COLO829 (cell line): ENCODE data around the gene TCTN3.
A peak's percentile ranks its signal among the peaks of the same experiment; 100 is the strongest.
"Not testable (repeated sequence)": the region's sequence is repeated elsewhere in the genome, so short reads cannot be mapped to it uniquely, and the experiment has no call there.

Source experiments
- DNase-seq: peaks from one replicate; pipeline ENCODE4 v3.0.0; 2012; ENCODE audit warnings: low spot score

TCTN3 gene, protein sequence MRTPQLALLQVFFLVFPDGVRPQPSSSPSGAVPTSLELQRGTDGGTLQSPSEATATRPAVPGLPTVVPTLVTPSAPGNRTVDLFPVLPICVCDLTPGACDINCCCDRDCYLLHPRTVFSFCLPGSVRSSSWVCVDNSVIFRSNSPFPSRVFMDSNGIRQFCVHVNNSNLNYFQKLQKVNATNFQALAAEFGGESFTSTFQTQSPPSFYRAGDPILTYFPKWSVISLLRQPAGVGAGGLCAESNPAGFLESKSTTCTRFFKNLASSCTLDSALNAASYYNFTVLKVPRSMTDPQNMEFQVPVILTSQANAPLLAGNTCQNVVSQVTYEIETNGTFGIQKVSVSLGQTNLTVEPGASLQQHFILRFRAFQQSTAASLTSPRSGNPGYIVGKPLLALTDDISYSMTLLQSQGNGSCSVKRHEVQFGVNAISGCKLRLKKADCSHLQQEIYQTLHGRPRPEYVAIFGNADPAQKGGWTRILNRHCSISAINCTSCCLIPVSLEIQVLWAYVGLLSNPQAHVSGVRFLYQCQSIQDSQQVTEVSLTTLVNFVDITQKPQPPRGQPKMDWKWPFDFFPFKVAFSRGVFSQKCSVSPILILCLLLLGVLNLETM

DNA sequence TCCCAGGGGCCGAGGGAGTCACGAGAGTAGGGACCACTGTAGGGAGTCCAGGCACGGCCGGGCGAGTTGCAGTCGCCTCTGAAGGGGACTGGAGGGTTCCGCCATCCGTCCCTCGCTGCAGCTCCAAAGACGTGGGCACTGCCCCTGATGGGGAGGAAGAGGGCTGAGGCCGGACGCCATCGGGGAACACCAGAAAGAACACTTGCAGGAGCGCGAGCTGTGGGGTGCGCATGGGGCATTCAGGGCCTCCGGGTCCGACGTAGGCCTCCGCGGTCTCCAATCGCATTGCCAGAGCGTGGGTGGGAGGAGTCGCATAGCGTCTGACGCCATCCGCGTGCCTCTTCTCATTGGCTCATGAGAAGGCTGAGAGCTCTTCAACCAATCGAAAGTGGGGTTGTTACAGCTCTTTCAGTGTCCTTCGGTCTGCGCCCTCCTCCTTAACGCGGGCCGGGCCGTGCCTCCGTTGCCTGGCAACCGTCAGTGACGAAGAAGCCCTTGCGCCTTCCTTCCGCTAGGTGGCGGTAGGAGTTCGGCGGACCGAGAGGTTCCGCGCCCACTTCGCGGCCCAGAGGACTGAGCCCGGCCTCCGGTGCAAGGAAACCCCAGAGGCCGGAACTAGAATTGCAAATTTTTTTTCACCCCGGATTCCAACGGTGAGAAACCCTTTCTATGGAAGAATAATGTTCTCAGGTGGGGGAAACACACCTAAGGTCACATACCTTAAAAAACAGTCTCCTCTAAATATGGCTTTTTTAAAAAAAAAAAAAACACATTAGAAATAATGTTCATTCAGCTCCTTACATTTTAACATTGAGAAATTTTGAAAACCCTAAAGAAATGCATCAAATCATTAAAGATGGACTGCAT, at the start of gene TCTN3:
TCTN3 (minus strand) TSS at position 260 of the 867 bp plus-strand sequence; CDS start at position 232, 28 bp downstream.
- peak; percentile 98 for DNase-seq

DNA sequence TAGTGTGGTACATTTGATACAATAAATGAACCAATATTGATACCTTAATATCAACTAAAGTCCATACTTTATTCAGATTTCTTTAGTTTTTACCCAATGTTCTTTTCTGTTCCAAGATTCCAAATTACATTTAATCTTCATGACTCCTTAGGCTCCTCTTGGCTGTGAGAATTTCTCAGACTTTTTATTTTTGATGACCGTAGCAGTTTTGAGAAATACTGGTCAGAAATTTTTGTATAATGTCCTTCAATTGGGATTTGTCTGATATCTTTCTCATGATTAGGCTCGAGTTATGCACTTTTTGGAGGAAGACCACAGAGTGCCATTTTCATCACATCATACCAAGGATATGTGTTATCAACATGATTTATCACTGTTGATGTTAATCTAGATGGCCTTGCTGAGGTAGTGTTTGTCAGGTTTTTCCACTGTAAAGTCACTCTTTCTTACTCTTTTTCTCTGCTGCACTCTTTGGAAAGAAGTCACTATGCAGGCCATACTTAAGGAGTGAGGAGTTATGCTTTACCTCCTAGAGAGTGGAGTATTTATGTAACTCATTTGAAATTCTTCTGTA, 49.3 kb upstream of the TCTN3 start:
- no peak for DNase-seq

DNA sequence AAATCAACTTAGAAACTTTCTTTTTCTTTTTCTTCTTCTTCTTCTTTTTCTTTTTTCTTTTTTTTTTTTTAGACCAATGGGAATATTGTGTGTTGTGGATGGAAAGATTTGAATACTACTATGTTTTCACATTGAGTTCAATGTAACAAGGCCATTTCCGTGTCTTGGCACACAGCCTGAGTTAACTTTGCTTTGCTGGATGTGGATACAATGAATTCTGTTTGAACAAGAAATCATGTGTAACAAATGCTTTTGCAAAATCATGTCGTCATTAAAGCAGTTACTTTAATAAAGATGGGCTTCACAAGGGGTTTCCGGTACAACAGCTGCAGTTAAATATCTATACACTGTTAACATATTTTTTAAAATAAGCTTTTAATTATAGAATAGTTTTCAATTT, 48.8 kb upstream of the TCTN3 start:
- no peak for DNase-seq

DNA sequence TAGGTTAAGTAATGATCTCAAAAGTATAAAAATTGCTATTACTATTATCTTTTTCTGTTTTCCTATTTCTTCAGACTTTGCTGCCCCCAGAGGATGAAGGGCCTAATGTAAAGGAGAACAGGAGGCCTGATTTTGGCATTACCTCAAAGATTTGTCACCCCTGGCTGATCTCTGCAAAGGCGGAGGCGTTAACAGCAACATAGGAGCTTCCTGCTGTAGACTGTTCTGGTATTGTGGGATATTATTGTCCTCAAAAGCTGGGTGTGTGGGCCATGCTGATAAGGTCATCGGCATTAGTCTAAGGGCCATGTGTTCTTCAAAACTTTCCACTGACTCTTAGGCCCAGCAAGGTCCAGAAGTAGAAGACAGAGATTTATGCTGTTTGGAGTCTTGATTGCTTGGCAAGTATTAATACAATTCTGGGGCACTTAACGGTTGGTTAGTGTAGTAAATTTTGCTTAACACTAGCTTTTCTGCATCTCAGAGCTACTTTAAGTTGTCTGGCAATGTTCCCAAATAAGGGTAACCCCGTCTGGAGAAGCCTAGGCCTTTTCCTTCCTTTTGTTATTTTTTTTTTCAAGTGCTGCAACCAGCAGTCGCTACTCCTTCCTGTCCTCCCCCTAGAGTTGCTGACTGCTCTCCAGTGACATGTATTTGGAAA, 48.2 kb upstream of the TCTN3 start:
- no peak for DNase-seq

DNA sequence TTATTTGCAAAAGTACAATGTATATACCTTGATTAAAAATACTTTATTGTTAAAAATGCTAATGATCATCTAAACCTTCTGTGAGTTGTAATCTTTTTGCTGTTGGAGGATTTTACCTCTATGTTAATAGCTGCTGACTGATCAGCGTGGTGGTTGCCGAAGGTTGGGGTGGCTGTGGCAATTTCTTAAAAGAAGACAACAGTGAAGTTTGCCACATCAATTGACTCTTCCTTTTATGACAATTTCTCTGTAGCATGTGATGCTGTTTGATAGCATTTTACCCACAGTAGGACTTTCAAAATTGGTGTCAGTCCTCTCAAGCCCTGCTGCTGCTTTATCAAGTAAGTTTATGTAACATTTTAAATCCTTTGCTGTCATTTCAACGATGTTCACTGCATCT, 45.3 kb upstream of the TCTN3 start:
- DNase-seq: no peak

DNA sequence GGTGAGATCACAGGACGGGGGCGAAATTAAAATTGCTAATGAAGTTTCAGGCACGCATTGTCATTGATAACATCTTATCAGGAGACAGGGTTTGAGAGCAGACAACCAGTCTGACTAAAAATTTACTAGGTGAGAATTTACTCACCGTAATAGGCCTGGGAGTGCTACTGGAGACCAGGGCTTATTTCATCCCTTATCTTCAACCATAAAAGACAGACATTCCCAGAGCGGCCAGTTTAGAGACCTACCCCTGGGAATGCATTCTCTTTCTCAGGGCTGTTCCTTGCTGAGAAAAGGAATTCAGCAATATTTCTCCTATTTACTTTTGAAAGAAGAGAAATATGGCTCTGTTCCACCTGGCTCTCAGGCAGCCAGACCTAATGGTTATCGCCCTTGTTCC, 39.2 kb upstream of the TCTN3 start:
- DNase-seq: not testable (repeated sequence)

DNA sequence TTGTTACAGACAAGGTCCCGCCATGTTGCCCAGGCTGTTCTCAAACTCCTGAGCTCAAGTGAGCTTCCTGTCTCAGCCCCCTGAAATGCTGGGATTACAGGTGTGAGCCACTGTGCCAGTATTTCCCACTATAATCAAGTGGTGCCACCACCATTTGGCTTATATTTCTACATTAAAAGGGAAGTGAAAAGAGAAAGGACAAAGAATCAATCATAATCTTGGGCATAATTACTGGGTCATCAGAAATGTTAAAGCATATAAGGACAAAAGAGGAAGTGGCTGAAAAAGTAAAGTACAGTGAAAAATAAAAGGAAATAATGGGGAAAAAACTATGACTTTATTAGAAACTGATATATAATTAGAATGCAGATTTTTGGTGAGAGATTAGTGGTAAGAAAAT, 36.5 kb upstream of the TCTN3 start:
- no peak for DNase-seq

DNA sequence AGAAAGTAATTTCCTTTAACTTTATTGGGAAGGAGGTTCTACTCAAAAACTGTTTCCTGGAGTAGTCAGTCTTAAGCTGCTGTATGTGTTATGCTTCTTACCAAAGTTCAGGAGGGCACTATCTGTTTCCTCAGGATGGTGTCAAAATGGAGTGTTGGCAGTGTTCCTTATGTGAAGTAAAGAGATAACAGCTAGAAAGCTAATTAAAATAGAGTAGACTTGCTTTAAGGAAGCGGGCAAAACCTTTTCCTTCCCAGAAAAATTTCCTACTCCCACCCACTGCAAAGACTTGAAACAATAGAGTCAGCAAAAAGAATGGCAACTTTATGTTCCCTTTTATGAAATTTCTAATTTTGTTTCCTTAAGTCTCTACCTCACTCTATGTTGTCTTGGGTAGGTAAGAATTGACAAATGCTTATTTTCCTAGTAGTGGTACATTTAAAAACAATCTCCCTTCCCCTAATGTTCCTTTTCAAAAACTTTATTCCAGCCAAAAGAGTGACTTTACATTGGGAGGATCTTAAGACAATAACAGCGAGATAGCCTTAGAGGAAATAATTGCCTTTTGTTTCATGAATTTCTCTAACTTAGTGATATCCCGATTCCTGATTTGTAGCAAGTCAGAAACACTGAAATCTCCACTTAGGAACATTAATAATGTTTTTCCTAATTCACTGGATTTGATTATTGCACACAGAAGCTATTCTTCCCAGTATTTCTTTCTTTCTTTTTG, 35.8 kb upstream of the TCTN3 start:
- no peak for DNase-seq

DNA sequence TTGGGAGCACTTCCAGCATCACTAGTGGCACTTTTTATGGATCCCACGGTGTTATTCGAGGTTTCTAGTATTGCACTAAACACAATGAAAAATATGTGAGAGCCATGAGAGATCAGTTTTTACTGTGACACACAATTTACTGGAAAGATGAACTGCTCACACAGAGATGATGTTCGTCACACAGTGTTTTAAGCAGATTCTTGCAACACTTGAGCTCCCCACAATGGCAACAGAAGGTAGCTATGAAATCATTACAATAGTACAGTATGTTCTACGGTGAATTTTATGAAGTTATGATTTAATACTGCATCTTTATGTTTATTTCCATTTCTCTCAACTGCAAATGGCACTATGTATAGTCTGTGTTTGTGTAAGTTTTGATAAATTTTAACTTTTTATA, 34.8 kb upstream of the TCTN3 start:
- DNase-seq: no peak

DNA sequence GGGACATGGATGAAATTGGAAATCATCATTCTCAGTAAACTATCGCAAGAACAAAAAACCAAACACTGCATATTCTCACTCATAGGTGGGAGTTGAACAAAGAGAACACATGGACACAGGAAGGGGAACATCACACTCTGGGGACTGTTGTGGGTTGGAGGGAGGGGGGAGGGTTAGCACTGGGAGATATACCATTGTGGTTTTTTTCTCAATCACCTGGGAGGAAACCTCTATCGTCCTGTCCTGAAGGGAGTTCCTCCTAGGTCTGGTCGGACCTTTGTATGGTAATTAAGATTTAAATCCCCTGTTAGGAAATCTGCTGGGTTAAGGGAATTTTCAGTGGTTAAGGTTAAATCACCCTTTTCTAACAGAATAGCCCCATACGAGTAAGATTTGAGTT, 28.8 kb upstream of the TCTN3 start:
- DNase-seq: not testable (repeated sequence)

DNA sequence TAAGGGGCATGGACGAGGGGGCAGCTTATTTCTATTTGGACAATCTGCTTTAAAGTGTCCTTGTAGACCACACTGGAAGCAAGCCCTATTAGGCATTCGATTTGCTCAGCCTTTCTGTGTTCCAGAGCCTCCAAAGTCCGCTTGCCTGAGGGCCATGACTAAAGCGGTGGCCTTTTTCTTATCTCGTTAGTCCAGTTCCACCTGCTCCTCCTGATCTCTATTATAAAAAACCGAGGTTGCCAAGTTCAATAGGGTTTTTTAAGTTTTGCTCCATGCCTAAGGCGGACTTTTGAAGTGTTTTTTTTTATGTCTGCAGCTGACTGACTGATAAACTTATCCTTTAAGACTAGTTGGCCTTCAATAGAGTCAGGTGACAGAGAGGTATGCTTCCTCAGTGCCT, 27.0 kb upstream of the TCTN3 start:
- DNase-seq: not testable (repeated sequence)

DNA sequence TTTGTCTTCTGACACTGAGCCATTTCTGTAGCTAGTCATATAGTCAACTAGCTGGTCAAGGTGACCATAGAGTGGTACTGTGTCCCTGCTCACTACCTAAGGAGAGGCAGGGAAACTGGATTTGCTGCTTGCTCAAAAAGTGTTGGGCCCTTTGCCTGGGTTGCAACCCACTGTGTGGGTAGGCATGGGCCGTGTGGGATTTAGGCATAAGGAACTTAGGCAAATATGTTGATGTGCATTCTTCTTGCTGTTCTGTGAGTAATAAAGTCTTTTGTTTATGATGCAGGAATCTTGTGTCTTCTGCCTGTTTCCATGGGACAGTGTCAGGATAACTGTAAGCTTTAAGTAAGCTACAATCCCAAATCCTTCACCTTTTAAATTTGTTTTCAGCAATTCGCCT, 23.1 kb upstream of the TCTN3 start:
- DNase-seq: no peak

DNA sequence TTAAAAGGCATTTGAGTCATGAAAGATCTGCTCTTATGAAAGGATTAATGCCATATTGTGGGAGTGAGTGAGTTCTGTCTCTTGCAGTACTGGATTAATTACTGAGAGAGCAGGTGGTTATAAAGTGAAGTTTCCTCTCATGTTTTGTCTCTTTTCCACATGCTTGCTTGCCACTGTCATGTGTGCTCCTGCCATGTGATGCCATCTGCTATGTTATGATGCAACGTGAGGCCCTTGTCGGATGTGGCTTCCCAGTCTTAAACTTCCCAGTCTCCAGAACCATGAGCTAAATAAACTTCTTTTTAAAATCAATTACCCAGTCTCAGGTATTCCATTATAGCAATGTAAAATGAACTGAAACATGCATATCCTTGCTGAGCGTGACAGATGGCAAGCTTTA, 22.7 kb upstream of the TCTN3 start:
- DNase-seq: no peak

DNA sequence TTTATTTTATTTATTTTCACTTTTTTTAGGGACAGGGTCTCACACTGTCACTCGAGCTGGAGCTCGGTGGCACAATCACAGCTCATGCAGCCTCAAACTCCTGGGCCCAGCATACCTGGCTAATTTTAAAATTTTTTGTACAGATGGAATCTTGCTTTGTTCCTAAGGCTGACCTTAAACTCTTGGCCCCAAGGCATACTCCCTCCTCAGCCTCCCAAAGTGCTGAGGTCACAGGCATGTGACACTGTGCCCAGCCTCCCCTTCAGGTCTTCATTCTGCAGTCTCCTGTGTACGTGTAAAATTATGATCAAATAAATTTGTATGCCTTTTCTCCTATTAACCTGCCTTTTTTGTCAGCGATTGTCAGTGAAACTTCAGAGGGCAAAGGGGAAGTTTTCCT, 17.8 kb upstream of the TCTN3 start:
- DNase-seq: no peak

DNA sequence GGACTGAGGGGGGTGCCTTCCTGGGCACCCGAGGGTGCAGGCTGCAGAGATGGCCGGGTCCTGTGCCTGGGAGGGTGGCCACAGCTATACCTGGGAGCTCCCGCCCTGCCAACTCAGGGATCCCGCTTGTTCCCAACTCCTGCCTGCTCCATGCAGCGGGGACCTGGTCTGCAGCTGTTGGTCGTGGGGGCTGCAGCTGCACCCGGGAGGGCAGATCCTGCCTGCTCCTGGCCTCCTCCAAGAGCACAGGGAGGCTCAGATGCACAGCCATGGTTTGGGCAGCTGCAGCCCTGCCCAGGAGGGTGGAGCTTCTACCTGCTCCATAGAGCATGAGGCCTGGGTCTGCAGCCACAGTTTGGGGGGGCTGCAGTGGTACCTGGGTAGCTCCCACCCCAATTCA, 13.3 kb upstream of the TCTN3 start:
- DNase-seq: no peak

DNA sequence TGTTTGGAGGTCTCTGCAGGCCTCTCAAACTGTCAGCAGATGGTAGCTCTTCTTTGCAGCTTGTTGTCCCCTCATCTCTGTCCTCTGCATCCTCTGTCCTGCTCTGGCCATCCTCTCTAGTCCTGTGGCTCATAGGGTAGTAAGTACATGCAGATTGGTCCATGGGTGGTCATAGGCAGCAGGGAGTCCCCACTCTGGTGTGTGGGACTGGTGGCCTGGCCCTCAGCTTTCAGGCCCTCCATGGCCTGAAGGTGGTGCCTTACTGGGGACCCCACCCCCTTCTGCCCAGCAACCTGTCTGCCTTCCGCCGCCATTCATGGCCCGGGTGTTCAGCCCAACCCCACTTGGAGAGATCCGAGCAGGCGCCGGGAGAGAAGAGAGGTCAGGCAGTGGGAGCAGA, 12.8 kb upstream of the TCTN3 start:
- DNase-seq: no peak

DNA sequence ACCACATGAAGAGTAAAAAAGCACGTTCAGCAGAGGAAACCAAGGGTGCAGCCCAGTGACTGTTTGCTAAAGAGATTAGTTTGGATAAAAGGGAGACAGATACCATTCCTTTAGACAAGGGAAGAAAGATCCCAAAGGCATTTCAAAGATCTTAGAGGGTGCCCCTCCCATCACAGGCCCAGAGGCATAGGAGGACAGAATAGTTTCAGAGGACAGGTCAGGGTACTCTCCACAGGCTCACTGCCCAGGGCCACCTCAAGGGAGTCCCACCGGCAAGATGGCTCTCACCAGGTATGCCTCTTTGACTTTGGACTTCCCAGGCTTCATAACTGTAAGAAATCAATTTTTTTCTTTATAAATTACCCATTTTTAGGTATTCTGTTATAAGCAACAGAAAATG, 4.7 kb upstream of the TCTN3 start:
- no peak for DNase-seq

DNA sequence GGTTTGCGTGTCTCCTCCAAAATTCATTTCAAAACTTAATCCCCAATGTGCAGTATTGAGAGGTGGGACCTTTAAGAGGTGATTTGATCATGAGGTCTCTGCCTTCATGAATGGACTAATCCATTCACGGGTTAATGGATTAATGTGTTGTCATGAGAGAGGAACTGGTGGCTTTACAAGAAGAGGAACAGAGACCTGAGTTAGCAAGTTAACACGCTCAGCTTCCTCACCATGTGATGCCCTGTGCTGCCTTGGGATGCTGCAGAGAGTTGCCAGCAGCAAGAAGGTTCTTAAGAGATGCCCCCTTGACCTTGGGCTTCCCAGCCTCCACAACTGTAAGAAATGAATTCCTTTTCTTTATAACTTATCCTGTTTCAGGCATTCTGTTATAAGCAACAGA, 3.7 kb upstream of the TCTN3 start:
- DNase-seq: no peak

DNA sequence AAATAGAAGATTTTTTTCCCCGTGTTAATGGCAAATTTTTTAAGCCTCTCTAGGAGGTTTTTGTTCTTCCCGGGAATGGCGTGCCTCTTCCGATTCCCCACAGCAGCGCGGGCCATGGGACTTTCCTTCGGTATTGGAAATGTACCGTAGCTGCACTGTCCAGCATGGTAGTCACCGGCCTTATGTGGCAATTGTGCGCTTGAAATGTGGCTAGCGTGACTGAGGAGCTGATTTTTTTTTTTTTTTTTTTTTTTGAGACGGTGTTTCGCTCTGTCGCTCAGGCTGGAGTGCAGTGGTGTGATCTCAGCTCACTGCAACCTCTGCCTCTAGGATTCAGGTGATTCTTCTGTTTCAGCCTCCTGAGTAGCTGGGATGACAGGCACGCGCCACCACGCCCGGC, 938 bp upstream of the TCTN3 start:
- DNase-seq: no peak

DNA sequence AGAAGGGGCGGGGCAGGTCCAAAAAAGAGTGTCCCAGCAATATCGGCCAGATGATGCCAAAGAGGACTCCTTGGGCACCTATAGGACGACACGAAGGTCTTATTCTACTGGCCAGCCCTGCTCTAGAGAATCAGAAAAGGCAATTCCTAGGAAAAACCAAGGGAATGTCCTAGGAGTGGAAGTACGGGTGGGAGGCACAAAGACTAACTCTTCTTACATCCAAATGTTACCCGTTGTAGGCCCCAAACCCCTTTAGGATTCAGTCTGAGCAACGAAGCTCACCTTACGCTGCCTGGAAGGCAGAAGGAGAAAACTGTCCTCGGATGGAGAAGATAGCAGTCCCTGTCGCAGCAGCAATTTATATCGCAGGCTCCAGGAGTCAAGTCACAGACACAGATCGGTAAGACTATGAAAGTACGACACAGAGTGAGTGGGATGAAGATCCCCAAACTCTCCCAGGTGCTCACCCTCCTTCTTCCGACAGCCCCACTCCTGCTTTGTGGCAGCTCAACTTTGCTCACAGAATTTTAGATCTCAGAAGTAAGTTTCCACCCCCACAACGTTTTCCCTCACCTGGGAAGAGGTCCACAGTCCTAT, 558 bp downstream of the TCTN3 start:
- DNase-seq: peak; percentile 10

DNA sequence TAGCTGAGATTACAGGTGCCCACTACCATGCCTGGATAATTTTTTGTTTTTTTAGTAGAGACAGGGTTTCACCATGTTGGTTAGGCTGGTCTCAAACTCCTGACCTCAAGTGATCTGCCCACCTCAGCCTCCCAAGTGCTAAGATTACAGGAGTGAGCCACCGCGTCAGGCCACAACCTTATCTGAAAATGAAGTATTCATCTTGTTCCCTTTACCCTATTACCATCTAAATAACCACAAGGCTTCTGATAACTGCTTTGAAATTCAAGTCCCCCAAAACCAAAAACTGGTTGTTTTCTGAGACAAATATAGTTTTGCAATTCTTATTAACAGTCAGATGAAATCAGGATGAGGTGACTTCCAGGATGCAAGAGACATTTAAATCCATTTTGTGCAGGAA, 2.4 kb downstream of the TCTN3 start:
- no peak for DNase-seq
